Kidney epithelial cell (primary cell): ENCODE measurements around the gene C11orf91. TPM values are rescaled to one million over a fixed set of nuclear protein-coding genes. Genes with fewer than 3 reads are reported as not detected.

Experiments
- DNase-seq: peaks from one replicate; pipeline ENCODE4 v3.0.0-alpha.2; 2010; ENCODE audit warnings: low read depth
- H3K27me3 ChIP-seq: 2 replicates; pipeline ENCODE4 v1.6.0; 2011; ENCODE audit warnings: low read length; ENCODE audit not compliant: control insufficient read depth, insufficient read depth
- H3K36me3 ChIP-seq: 2 replicates; pipeline ENCODE4 v1.5.1; 2011; ENCODE audit warnings: low read length; ENCODE audit not compliant: control insufficient read depth, insufficient read depth
- H3K4me3 ChIP-seq: 2 replicates; pipeline ENCODE4 v1.5.1; 2011; ENCODE audit warnings: low read depth, mild to moderate bottlenecking, control low read depth, low read length
- total RNA-seq: library from RNA; depleted of rRNA; stranded (reverse); fragments of >200 nt; gene quantifications from 2 replicates; pipeline ENCODE4 v1.2.3, GENCODE V29; 2015
- TF ChIP-seq, protein P1 (sequence below): IDR thresholded peaks from 2 replicates; pipeline ENCODE4 v1.5.1; 2011; ENCODE audit warnings: mild to moderate bottlenecking, moderate library complexity, low read length, control low read depth, inconsistent platforms; ENCODE audit not compliant: insufficient read depth, poor library complexity, severe bottlenecking

C11orf91 gene
- total RNA-seq, 1 donor from 2014 or later = not detected

DNA sequence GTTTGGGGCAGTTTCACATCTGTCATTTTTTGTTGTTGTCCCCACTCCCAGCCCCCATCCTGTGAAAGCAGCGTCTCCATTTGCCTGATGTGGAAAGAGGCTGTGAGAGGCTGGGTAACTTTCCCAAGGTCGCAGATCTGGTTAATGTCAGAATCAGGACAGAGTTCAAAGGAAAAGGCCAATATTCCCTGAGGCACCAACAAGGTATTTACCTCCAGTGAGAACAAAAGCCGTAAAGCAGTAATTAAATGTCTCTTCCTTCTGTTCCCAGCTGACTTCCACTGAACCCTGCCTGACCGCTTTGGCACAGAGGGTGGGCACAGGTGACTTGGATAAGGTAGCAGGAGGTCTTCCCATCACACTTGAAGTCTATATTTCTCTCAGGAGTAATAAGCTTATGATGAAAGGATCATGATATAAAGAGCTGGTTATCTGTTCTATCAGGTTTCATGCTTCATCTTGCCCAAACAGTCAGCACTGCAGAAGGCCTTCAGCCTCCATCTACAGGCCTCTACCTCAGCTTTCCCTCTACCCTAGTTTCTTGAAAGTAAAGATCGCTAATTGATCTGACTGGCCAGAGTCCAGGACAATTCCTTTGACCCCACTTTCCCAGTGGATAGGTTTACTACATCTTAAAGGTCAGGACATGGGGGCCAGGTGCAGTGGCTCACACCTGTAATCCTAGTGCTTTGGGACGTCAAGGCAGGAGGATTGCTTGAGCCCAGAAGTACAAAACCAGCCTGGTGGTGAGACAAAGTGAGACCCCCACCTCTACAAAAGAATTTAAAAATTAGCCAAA lies 9.4 kb downstream of the C11orf91 start:
- Histone ChIP-seq H3K36me3 (no peaks in the 10 kb centered on the region), H3K27me3 (no peaks in the 10 kb centered on the region), H3K4me3 (no peak overlapping the region)
- TF ChIP-seq, protein P1, sequence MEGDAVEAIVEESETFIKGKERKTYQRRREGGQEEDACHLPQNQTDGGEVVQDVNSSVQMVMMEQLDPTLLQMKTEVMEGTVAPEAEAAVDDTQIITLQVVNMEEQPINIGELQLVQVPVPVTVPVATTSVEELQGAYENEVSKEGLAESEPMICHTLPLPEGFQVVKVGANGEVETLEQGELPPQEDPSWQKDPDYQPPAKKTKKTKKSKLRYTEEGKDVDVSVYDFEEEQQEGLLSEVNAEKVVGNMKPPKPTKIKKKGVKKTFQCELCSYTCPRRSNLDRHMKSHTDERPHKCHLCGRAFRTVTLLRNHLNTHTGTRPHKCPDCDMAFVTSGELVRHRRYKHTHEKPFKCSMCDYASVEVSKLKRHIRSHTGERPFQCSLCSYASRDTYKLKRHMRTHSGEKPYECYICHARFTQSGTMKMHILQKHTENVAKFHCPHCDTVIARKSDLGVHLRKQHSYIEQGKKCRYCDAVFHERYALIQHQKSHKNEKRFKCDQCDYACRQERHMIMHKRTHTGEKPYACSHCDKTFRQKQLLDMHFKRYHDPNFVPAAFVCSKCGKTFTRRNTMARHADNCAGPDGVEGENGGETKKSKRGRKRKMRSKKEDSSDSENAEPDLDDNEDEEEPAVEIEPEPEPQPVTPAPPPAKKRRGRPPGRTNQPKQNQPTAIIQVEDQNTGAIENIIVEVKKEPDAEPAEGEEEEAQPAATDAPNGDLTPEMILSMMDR = no peak
- DNase-seq = no peak

- TF ChIP-seq, protein P1 = no peak
- Histone ChIP-seq H3K36me3 (no peaks in the 10 kb centered on the region), H3K27me3 (no peaks in the 10 kb centered on the region), H3K4me3 (no peak overlapping the region)
- peak; percentile 98 for DNase-seq
Observed at GRCh38 chr11:33690290-33691065, 10.1 kb downstream of the C11orf91 start.

DNA sequence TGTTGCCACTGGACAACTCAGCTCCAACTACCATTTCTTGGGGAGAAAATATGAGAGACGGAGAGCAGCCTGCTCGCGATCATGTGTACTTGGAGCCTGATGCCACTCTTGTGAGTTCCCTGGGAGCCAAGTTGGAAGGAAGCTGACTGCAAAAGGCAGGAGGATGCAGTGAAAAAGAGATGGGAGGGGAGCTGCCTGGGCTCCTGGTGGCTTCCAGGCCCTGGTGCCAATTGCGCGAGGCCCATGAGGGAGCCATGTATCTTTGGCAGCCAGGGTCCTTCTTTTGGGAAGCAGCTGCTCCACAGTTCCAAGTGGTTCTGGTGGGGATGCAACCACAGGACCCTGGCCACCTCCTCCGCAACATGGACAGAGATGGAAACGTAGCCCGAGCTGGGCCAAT lies 11.1 kb downstream of the C11orf91 start:
- Histone ChIP-seq H3K27me3 (no peaks in the 10 kb centered on the region), H3K4me3 (no peak overlapping the region), H3K36me3 (no peaks in the 10 kb centered on the region)
- no peak for DNase-seq
- TF ChIP-seq, protein P1 = no peak

DNA sequence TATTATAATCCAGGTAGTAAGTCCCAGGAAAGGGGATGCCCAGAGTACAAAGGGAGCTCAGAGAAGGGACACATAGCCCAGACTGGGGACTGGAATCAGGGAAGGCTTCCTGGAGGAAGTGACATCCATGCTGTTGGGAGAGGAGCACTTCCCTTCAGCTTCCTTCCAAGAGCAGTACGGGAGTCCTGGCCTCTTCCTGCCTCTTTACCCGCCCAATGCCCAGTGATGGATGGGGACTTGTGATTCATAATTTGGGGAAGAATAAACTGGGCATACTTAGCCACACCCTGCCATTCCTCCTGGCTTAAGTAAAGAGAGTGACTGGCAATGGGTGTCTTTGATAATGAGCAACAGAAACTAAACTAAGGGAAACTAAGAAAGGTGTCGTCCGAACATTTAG lies 11.5 kb downstream of the C11orf91 start:
- no peak for DNase-seq
- Histone ChIP-seq H3K36me3 (no peaks in the 10 kb centered on the region), H3K4me3 (no peak overlapping the region), H3K27me3 (no peaks in the 10 kb centered on the region)
- TF ChIP-seq, protein P1 = no peak

DNA sequence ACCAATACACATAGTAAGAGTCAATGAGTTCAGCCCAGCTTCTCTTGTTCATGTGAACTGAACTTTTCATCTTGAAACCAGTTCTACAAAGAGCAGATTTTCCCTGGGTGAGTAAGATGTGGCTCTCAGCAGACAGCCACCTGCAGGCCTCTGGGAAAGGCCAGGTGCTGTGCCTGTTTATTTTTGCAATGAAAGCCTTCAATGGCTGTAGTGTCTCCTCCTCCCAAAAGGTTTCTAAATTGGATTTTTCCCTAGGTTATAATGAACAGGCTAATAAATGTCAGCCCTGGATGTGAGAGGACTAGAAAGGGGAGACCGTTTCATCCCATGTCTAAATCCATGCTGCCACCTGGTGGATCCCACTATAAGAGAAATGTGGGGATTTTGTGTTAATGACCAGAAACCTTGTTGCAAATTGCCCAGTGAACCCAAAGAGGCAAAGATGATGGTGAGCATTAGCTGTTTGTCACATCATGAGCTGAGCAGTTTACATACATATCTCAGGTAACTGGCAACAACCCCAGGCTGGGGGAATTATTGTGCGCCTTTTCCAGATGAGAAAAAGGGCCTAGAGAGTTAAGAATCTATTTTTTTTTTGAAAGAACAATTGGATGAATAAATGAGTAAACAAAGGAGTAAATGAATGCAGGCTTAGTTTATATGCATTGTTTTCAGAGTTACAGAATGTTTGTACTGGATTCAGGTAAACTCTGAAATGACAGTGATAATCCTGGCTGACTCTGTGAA lies 12.7 kb downstream of the C11orf91 start:
- Histone ChIP-seq H3K27me3 (no peaks in the 10 kb centered on the region), H3K36me3 (no peaks in the 10 kb centered on the region), H3K4me3 (no peak overlapping the region)
- TF ChIP-seq, protein P1 = peak; percentile 71
- no peak for DNase-seq
